HepG2 (cell line): Measurements from ENCODE around the gene EPB41L2. TPM values are rescaled to one million over a fixed set of nuclear protein-coding genes. Genes with fewer than 3 reads are reported as not detected.
A peak's percentile ranks its signal among the peaks of the same experiment; 100 is the strongest.

Experiments
- CSRNP2 ChIP-seq: sonication (generic); formaldehyde crosslinking; conservative IDR thresholded peaks from 2 replicates; pipeline ENCODE4 v1.8.0; 2022; ENCODE audit warnings: low read depth, missing genetic modification reagents
- ELF1 ChIP-seq: sonication (generic); formaldehyde crosslinking; IDR thresholded peaks from 2 replicates; pipeline ENCODE4 v1.4.0; 2020; ENCODE audit warnings: missing genetic modification reagents
- FOSL2 ChIP-seq: sonication (generic); formaldehyde crosslinking; IDR thresholded peaks from 2 replicates; pipeline ENCODE4 v1.4.0; 2020; ENCODE audit warnings: missing genetic modification reagents
- LRRFIP1 ChIP-seq: sonication (generic); formaldehyde crosslinking; conservative IDR thresholded peaks from 2 replicates; pipeline ENCODE4 v1.4.0; 2020; ENCODE audit warnings: missing genetic modification reagents
- MBNL3 ChIP-seq: fragments of 250-450 bp; sonication (Bioruptor Pico); conservative IDR thresholded peaks from 2 replicates; pipeline ENCODE4 v1.8.0; 2022; ENCODE audit warnings: mild to moderate bottlenecking, inconsistent platforms
- MED13 ChIP-seq: sonication (generic); formaldehyde crosslinking; IDR thresholded peaks from 2 replicates; pipeline ENCODE4 v1.5.0; 2020; ENCODE audit warnings: missing genetic modification reagents
- MIER3 ChIP-seq: IDR thresholded peaks from 2 replicates; pipeline ENCODE4 v1.6.1; 2016; ENCODE audit warnings: missing compliant biosample characterization, borderline replicate concordance
- MTA1 ChIP-seq: sonication (generic); formaldehyde crosslinking; IDR thresholded peaks from 2 replicates; pipeline ENCODE4 v1.4.0; 2020; ENCODE audit warnings: missing genetic modification reagents, mild to moderate bottlenecking, borderline replicate concordance
- NFIB ChIP-seq: sonication (generic); formaldehyde crosslinking; IDR thresholded peaks from 2 replicates; pipeline ENCODE4 v1.9.0; 2021; ENCODE audit warnings: missing genetic modification reagents, mild to moderate bottlenecking, borderline replicate concordance
- SOX13 ChIP-seq, 3 experiments: fragments of 450-650 bp in 1 of 3; sonication (generic) in 1 of 3; formaldehyde crosslinking in 1 of 3; IDR thresholded peaks in 2 of 3; conservative IDR thresholded peaks in 1 of 3; 2 replicates each; pipeline versions ENCODE4 v1.5.0 to v1.6.1; 2016 to 2020; ENCODE audit warnings: antibody characterized with exemption in 1 of 3, mild to moderate bottlenecking in 1 of 3, missing compliant biosample characterization in 1 of 3, missing genetic modification reagents in 1 of 3, moderate library complexity in 1 of 3
- SOX5 ChIP-seq: IDR thresholded peaks from 2 replicates; pipeline ENCODE4 v1.6.1; 2016; ENCODE audit warnings: borderline replicate concordance
- STAG1 ChIP-seq: sonication (generic); formaldehyde crosslinking; IDR thresholded peaks from 2 replicates; pipeline ENCODE4 v1.4.0; 2020; ENCODE audit warnings: missing genetic modification reagents
- TAF1 ChIP-seq: sonication (generic); formaldehyde crosslinking; IDR thresholded peaks from 2 replicates; pipeline ENCODE4 v1.4.0; 2020; ENCODE audit warnings: missing genetic modification reagents
- ZBTB14 ChIP-seq: sonication (generic); formaldehyde crosslinking; IDR thresholded peaks from 2 replicates; pipeline ENCODE4 v1.4.0; 2020; ENCODE audit warnings: missing genetic modification reagents
- ZNF124 ChIP-seq: sonication (generic); formaldehyde crosslinking; IDR thresholded peaks from 2 replicates; pipeline ENCODE4 v1.4.0; 2020; ENCODE audit warnings: missing genetic modification reagents
- ZNF296 ChIP-seq: sonication (generic); formaldehyde crosslinking; conservative IDR thresholded peaks from 2 replicates; pipeline ENCODE4 v1.5.0; 2020; ENCODE audit warnings: mild to moderate bottlenecking, missing genetic modification reagents
- ZNF777 ChIP-seq: sonication (generic); formaldehyde crosslinking; IDR thresholded peaks from 2 replicates; pipeline ENCODE4 v1.4.0; 2020; ENCODE audit warnings: missing genetic modification reagents
- polyA plus RNA-seq, 8 experiments: library from polyadenylated mRNA; depleted of rRNA in 3 of 8; stranded (reverse) in 7 of 8; unstranded in 1 of 8; fragments of >200 nt; fragmentation: Illumina TruSeq in 4 of 8; extraction: Trizol in 4 of 8; gene quantifications; 2 replicates each; pipeline versions ENCODE4 v1.2.1 to v1.2.3, GENCODE V29; 2011 to 2016; ENCODE audit warnings: low read depth in 4 of 8, missing spikeins in 1 of 8, mixed read lengths in 1 of 8; ENCODE audit not compliant: insufficient read depth in 1 of 8
- total RNA-seq, 5 experiments: library from RNA; depleted of rRNA; stranded (reverse); fragments of >200 nt; fragmentation: Illumina TruSeq; extraction: Trizol; gene quantifications; 2 replicates each; pipeline ENCODE4 v1.2.3, GENCODE V29; 2016; ENCODE audit warnings: low read depth in 1 of 5
- TF ChIP-seq, protein P1 (sequence below): sonication (generic); formaldehyde crosslinking; IDR thresholded peaks from 2 replicates; pipeline ENCODE4 v1.4.0; 2020; ENCODE audit warnings: missing genetic modification reagents
- TF ChIP-seq, protein P2 (sequence below): sonication (generic); formaldehyde crosslinking; IDR thresholded peaks from 2 replicates; pipeline ENCODE4 v1.8.0; 2022; ENCODE audit warnings: missing genetic modification reagents, mild to moderate bottlenecking, borderline replicate concordance
- TF ChIP-seq, protein P3 (sequence below): IDR thresholded peaks from 2 replicates; pipeline ENCODE4 v1.6.1; 2016; ENCODE audit warnings: mild to moderate bottlenecking

The EPB41L2 gene
- total and polyA plus RNA-seq, 2 of the 13 experiments (the other 11 are each of a cell fraction or from before 2014, with no cell fraction given): 41.7 to 56.4 TPM

- TF ChIP-seq ZNF124 (CRISPR knock-in tag) (0 out of 2 replicates have a peak, but pooled peaks have one; percentile 11), STAG1 (CRISPR knock-in tag) (no peak), MTA1 (CRISPR knock-in tag) (no peak; the same call in 1 of the 2 replicates), ZBTB14 (no peak), FOSL2 (CRISPR knock-in tag) (peak; percentile 17; the same call in 1 of the 2 replicates), LRRFIP1 (CRISPR knock-in tag) (no peak), SOX13 (IDR thresholded peaks at IDR 0.05) (no peak), SOX13 (CRISPR knock-in tag; conservative IDR thresholded peaks at IDR 0.05 in 1 of 2, IDR thresholded peaks at IDR 0.05 in 1 of 2) (peak in 1 of 2 experiments; percentile 58; a peak in 1 of 4 replicates), NFIB (no peak), ZNF296 (no peak), ELF1 (CRISPR knock-in tag) (no peak), MIER3 (no peak), MBNL3 (CRISPR knock-in tag) (no peak), CSRNP2 (CRISPR knock-in tag) (no peak), SOX5 (CRISPR knock-in tag) (peak; percentile 32), MED13 (CRISPR knock-in tag) (no peak), TAF1 (CRISPR knock-in tag) (no peak), ZNF777 (CRISPR knock-in tag) (no peak)
- TF ChIP-seq, protein P1, sequence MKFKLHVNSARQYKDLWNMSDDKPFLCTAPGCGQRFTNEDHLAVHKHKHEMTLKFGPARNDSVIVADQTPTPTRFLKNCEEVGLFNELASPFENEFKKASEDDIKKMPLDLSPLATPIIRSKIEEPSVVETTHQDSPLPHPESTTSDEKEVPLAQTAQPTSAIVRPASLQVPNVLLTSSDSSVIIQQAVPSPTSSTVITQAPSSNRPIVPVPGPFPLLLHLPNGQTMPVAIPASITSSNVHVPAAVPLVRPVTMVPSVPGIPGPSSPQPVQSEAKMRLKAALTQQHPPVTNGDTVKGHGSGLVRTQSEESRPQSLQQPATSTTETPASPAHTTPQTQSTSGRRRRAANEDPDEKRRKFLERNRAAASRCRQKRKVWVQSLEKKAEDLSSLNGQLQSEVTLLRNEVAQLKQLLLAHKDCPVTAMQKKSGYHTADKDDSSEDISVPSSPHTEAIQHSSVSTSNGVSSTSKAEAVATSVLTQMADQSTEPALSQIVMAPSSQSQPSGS (CRISPR knock-in tag): no peak
- TF ChIP-seq, protein P2, sequence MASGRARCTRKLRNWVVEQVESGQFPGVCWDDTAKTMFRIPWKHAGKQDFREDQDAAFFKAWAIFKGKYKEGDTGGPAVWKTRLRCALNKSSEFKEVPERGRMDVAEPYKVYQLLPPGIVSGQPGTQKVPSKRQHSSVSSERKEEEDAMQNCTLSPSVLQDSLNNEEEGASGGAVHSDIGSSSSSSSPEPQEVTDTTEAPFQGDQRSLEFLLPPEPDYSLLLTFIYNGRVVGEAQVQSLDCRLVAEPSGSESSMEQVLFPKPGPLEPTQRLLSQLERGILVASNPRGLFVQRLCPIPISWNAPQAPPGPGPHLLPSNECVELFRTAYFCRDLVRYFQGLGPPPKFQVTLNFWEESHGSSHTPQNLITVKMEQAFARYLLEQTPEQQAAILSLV (CRISPR knock-in tag): no peak
- TF ChIP-seq, protein P3, sequence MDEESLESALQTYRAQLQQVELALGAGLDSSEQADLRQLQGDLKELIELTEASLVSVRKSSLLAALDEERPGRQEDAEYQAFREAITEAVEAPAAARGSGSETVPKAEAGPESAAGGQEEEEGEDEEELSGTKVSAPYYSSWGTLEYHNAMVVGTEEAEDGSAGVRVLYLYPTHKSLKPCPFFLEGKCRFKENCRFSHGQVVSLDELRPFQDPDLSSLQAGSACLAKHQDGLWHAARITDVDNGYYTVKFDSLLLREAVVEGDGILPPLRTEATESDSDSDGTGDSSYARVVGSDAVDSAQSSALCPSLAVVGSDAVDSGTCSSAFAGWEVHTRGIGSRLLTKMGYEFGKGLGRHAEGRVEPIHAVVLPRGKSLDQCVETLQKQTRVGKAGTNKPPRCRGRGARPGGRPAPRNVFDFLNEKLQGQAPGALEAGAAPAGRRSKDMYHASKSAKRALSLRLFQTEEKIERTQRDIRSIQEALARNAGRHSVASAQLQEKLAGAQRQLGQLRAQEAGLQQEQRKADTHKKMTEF: 0 out of 2 replicates have a peak, but pooled peaks have one; percentile 16
These were observed 204.4 kb downstream of the EPB41L2 start (continued) for GRCh38 chr6:130858498-130859160.
